OCI-LY3 (cell line): ENCODE measurements around the gene IL17RA.

Experiments
- H2AFZ ChIP-seq: fragments of 200-600, 300-600 bp; shearing (Covaris generic); 2 replicates; pipeline ENCODE4 v1.6.0; 2014; ENCODE audit warnings: antibody characterized with exemption, low read depth, low read length
- H3K27ac ChIP-seq: fragments of 200-600, 300-600 bp; sonication (generic); 2 replicates; pipeline ENCODE4 v1.5.1; 2014; ENCODE audit warnings: mild to moderate bottlenecking, low read length, moderate library complexity, mixed read lengths
- H3K27me3 ChIP-seq: fragments of 200-600, 300-600 bp; sonication (generic); 2 replicates; pipeline ENCODE4 v1.6.1; 2014; ENCODE audit warnings: low read depth, low read length, mixed read lengths
- H3K36me3 ChIP-seq: fragments of 200-600, 300-600 bp; sonication (generic); replicated peaks from 2 replicates; pipeline ENCODE3; 2014; ENCODE audit warnings: low read depth, low read length, mixed read lengths
- H3K4me1 ChIP-seq: fragments of 300-600, 200-600 bp; sonication (generic); 2 replicates; pipeline ENCODE4 v1.6.1; 2014; ENCODE audit warnings: low read length, mixed read lengths
- H3K4me2 ChIP-seq: fragments of 200-600, 300-600 bp; sonication (generic); 2 replicates; pipeline ENCODE4 v1.6.1; 2014; ENCODE audit warnings: low read length, mixed read lengths
- H3K4me3 ChIP-seq: fragments of 300-600, 200-600 bp; sonication (generic); 2 replicates; pipeline ENCODE4 v1.5.1; 2014; ENCODE audit warnings: antibody characterized with exemption, mild to moderate bottlenecking, low read length, moderate library complexity
- H3K79me2 ChIP-seq: fragments of 300-600, 200-600 bp; shearing (Covaris generic); 2 replicates; pipeline ENCODE4 v1.6.1; 2014; ENCODE audit warnings: mild to moderate bottlenecking, low read length, mixed read lengths
- H3K9ac ChIP-seq: fragments of 300-600, 200-600 bp; shearing (Covaris generic); 2 replicates; pipeline ENCODE4 v1.6.0; 2014; ENCODE audit warnings: mild to moderate bottlenecking, low read length, moderate library complexity
- H3K9me3 ChIP-seq: fragments of 200-600, 300-600 bp; shearing (Covaris generic); 2 replicates; pipeline ENCODE4 v1.6.1; 2014; ENCODE audit warnings: low read length, mixed read lengths; ENCODE audit not compliant: insufficient read depth
- H4K20me1 ChIP-seq: fragments of 200-600, 300-600 bp; sonication (generic); 2 replicates; pipeline ENCODE4 v1.6.1; 2016; ENCODE audit warnings: low read length, mixed read lengths; ENCODE audit not compliant: insufficient read depth
- EZH2phosphoT487 ChIP-seq: fragments of 200-600 bp; shearing (Covaris generic); IDR thresholded peaks from 2 replicates; pipeline ENCODE4 v1.6.1; 2018; ENCODE audit warnings: antibody characterized with exemption, mixed run types, low read depth
- TF ChIP-seq, protein P1 (sequence below): fragments of 200-600, 300-600 bp; sonication (generic); IDR thresholded peaks from 2 replicates; pipeline ENCODE4 v1.5.1; 2014; ENCODE audit warnings: antibody characterized with exemption, low read length, low read depth

IL17RA gene

DNA sequence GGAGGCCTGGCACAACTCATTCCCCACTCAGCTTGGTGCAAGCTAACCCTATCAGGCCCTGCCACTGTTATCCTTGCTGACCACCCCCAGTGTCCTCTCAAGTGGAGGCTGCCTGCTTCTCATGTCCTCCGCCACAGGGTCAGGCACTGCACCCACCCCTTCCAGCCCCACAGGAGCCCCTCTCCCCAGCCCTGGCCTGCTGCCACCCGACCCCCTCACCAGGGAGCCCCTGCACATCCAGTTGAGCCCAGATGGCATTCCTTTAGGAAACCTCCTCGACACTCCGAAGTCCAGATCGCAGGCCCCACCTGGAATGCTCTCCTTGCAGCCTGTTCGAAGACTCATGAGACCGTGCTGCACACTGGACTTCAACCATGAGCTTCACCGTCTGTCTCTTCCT lies 28.0 kb upstream of the IL17RA start:
- no peak overlapping the region for H3K4me2 ChIP-seq
- H4K20me1 ChIP-seq: peaks cover 35% of the 10 kb centered on the region
- no peak overlapping the region for H3K4me3 ChIP-seq
- peaks cover 58% of the 10 kb centered on the region for H3K36me3 ChIP-seq
- no peak overlapping the region for H3K27ac ChIP-seq
- H3K9ac ChIP-seq: no peak overlapping the region
- H3K9me3 ChIP-seq: no peaks in the 10 kb centered on the region
- TF ChIP-seq EZH2phosphoT487: no peak
- TF ChIP-seq, protein P1, sequence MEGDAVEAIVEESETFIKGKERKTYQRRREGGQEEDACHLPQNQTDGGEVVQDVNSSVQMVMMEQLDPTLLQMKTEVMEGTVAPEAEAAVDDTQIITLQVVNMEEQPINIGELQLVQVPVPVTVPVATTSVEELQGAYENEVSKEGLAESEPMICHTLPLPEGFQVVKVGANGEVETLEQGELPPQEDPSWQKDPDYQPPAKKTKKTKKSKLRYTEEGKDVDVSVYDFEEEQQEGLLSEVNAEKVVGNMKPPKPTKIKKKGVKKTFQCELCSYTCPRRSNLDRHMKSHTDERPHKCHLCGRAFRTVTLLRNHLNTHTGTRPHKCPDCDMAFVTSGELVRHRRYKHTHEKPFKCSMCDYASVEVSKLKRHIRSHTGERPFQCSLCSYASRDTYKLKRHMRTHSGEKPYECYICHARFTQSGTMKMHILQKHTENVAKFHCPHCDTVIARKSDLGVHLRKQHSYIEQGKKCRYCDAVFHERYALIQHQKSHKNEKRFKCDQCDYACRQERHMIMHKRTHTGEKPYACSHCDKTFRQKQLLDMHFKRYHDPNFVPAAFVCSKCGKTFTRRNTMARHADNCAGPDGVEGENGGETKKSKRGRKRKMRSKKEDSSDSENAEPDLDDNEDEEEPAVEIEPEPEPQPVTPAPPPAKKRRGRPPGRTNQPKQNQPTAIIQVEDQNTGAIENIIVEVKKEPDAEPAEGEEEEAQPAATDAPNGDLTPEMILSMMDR: no peak
- 0 out of 2 replicates have a peak, but pooled peaks cover 6% of the 10 kb centered on the region for H3K79me2 ChIP-seq
- H3K4me1 ChIP-seq: no peaks in the 10 kb centered on the region
- H2AFZ ChIP-seq: no peak overlapping the region
- H3K27me3 ChIP-seq: no peaks in the 10 kb centered on the region

DNA sequence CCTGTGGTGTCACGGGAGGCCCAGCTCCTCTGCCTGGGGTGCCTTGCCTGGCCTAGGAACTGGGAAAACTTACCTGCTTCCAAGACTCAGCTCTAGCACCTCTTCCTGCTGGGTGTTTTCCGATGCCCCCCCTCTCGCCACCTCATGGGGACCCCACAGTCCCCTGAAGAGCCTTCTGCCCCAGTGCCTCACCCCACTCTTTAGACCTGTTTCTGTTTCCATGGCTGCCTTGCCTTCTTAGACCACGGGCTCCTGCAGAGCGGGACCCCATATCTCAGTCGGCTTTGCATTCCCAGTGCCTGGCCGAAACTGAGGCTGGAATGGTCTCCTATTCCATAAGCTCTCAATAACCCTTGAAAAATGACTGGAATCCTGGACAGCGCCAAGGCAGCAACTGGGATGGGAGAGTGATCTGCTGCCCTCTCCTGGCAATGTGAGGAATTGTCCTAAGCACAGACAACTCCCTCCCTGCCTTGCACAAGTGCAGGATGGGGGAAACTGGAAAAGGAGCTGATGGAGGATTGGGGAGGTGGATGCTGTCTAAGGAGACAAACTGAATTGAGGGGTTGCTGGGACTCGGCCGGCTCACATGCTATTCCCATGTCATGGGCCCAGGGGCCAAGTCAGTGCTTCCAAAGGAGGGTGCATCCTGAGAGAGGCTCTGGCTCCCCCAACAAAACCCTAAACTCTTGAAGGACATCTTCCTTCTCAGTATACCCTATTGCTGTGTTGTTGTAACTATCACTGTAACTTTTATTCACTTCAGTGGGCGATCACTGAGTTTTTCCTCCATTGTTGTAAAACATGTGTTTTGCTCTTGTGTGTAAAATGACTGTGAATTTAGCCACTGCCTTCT lies 26.6 kb upstream of the IL17RA start:
- Histone ChIP-seq H3K27me3 (no peaks in the 10 kb centered on the region), H2AFZ (no peak overlapping the region), H3K79me2 (0 out of 2 replicates have a peak, but pooled peaks cover 6% of the 10 kb centered on the region), H3K4me3 (no peak overlapping the region), H3K9ac (no peak overlapping the region), H4K20me1 (peaks cover 35% of the 10 kb centered on the region), H3K4me1 (no peaks in the 10 kb centered on the region), H3K27ac (no peak overlapping the region), H3K4me2 (no peak overlapping the region), H3K36me3 (peaks cover 66% of the 10 kb centered on the region), H3K9me3 (no peaks in the 10 kb centered on the region)
- no peak for TF ChIP-seq EZH2phosphoT487
- TF ChIP-seq, protein P1: peak; percentile 96

GRCh38 chr22:17060126-17060525 lies 24.7 kb upstream of the IL17RA start:
- H3K4me3 ChIP-seq: no peak overlapping the region
- TF ChIP-seq, protein P1: no peak
- TF ChIP-seq EZH2phosphoT487: no peak
- H2AFZ ChIP-seq: no peak overlapping the region
- H3K27ac ChIP-seq: no peak overlapping the region
- no peak overlapping the region for H3K4me2 ChIP-seq
- no peaks in the 10 kb centered on the region for H3K27me3 ChIP-seq
- peaks cover 64% of the 10 kb centered on the region for H3K36me3 ChIP-seq
- peaks cover 29% of the 10 kb centered on the region for H4K20me1 ChIP-seq
- no peak overlapping the region for H3K9ac ChIP-seq
- no peaks in the 10 kb centered on the region for H3K4me1 ChIP-seq
- 0 out of 2 replicates have a peak, but pooled peaks cover 6% of the 10 kb centered on the region for H3K79me2 ChIP-seq
- no peaks in the 10 kb centered on the region for H3K9me3 ChIP-seq

DNA sequence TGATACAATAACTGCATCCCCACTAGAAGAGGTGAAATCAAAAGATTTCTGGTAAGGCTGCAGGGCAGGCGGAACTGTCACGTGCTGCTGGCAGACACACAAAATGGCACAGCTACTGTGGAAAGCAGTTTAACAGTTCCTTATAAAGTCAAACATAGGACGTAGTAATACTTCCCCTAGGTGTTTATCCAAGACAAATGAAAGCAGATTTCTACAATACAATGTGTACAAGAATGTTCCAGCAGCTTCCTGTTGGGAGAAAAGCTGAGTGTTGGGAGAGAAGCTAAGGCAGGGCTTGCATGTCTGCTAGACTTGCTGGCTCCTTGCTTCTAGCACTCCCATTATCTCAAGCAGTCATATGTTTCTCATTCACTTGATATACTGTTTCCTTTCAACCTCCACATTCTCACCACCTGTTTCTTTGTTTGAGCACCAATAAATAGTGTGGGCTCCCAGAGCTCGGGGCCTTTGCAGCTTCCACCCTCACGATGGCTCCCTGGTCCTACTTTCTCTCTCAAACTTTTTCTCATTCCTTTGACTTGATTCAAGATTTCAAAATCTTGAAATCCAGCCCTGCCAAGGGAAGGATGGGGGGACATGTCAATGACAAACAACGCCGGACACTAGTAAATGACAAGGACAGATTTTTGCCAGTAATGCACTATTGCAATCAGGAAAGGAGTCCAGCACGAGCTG lies 21.2 kb upstream of the IL17RA start:
- Histone ChIP-seq H3K79me2 (0 out of 2 replicates have a peak, but pooled peaks cover 3% of the 10 kb centered on the region), H3K4me3 (no peak overlapping the region), H3K36me3 (peaks cover 39% of the 10 kb centered on the region), H3K9ac (no peak overlapping the region), H3K27ac (no peak overlapping the region), H3K27me3 (no peaks in the 10 kb centered on the region), H3K4me2 (no peak overlapping the region), H3K4me1 (no peaks in the 10 kb centered on the region), H2AFZ (no peak overlapping the region), H4K20me1 (peaks cover 22% of the 10 kb centered on the region), H3K9me3 (no peaks in the 10 kb centered on the region)
- TF ChIP-seq, protein P1: no peak
- no peak for TF ChIP-seq EZH2phosphoT487
